GM12878 (cell line): ENCODE data around the gene SLC15A5.

Source experiments
- CTCF ChIP-seq, 3 experiments: IDR thresholded peaks in 2 of 3; conservative IDR thresholded peaks in 1 of 3; 2 replicates each; pipeline ENCODE4 v1.5.1; 2011; ENCODE audit warnings: low read depth in 3 of 3, low read length in 3 of 3, mild to moderate bottlenecking in 3 of 3, control low read depth in 2 of 3, moderate library complexity in 2 of 3, inconsistent platforms in 1 of 3, mixed read lengths in 1 of 3; ENCODE audit not compliant: control insufficient read depth in 2 of 3, insufficient read depth in 1 of 3; ENCODE audit errors: extremely low read depth in 1 of 3
- ELK1 ChIP-seq: IDR thresholded peaks from 2 replicates; pipeline ENCODE4 v1.6.1; 2012; ENCODE audit warnings: low read depth, low read length, improper control_type of control experiment
- MYC ChIP-seq: IDR thresholded peaks from 2 replicates; pipeline ENCODE4 v1.6.1; 2011; ENCODE audit warnings: mild to moderate bottlenecking, low read length, moderate library complexity, inconsistent platforms; ENCODE audit not compliant: insufficient read depth, insufficient replicate concordance, insufficient read length, severe bottlenecking
- POLR2A ChIP-seq: IDR thresholded peaks from 2 replicates; pipeline ENCODE4 v1.6.1; 2011; ENCODE audit warnings: low read depth, mild to moderate bottlenecking, low read length
- RAD21 ChIP-seq: IDR thresholded peaks from 2 replicates; pipeline ENCODE4 v1.6.1; 2011; ENCODE audit warnings: mild to moderate bottlenecking, low read depth, low read length, moderate library complexity; ENCODE audit not compliant: insufficient read depth
- RAD51 ChIP-seq: fragments of 450-650 bp; IDR thresholded peaks from 2 replicates; pipeline ENCODE4 v1.6.1; 2016; ENCODE audit warnings: moderate library complexity, mild to moderate bottlenecking, inconsistent platforms
- SMC3 ChIP-seq: IDR thresholded peaks from 2 replicates; pipeline ENCODE4 v1.6.1; 2011; ENCODE audit warnings: low read length, improper control_type of control experiment, borderline replicate concordance
- STAT1 ChIP-seq: fragments of 450-650 bp; conservative IDR thresholded peaks from 2 replicates; pipeline ENCODE4 v1.6.1; 2014; ENCODE audit warnings: antibody characterized with exemption, mild to moderate bottlenecking
- TF ChIP-seq, protein P1 (sequence below): IDR thresholded peaks from 2 replicates; pipeline ENCODE4 v1.6.1; 2011; ENCODE audit warnings: low read depth, low read length, improper control_type of control experiment, borderline replicate concordance

DNA sequence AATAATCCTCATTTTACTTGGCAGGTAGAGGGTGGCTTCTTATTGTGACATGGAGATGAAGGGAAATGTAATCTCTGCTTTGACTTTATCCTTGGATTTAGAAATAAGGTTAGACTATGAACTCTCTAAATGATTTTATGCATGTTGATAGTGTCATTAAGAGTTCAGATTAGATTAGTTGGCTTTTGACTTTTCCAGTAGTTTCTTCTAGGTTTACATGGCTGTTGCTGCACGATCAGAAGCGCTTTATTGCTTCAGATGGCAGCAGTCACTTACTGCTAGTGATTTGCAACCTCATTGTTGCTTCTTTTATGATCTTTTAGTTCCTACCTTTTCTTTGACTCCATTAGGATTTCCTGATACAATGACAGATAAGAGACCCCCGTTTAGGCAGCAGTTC is 32.3 kb downstream of the SLC15A5 start:
- TF ChIP-seq CTCF (IDR thresholded peaks at IDR 0.05 in 2 of 3, conservative IDR thresholded peaks at IDR 0.05 in 1 of 3; ENCODE audit: control insufficient read depth in 2 of 3, extremely low read depth in 1 of 3, insufficient read depth in 1 of 3, low read depth in 3 of 3, low read length in 3 of 3) (no peak), SMC3 (no peak), MYC (no peak), RAD51 (no peak), POLR2A (no peak), RAD21 (no peak), STAT1 (no peak), ELK1 (no peak)
- TF ChIP-seq, protein P1, sequence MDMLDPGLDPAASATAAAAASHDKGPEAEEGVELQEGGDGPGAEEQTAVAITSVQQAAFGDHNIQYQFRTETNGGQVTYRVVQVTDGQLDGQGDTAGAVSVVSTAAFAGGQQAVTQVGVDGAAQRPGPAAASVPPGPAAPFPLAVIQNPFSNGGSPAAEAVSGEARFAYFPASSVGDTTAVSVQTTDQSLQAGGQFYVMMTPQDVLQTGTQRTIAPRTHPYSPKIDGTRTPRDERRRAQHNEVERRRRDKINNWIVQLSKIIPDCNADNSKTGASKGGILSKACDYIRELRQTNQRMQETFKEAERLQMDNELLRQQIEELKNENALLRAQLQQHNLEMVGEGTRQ: no peak
